ENCODE results near the gene RASGEF1B. TPM values are rescaled to one million over a fixed set of nuclear protein-coding genes. Genes with fewer than 3 reads are reported as not detected.

The RASGEF1B gene
- total RNA-seq, 8 experiments from 2014 or later = 2.1 to 65.9 (median 44.3) TPM

DNA sequence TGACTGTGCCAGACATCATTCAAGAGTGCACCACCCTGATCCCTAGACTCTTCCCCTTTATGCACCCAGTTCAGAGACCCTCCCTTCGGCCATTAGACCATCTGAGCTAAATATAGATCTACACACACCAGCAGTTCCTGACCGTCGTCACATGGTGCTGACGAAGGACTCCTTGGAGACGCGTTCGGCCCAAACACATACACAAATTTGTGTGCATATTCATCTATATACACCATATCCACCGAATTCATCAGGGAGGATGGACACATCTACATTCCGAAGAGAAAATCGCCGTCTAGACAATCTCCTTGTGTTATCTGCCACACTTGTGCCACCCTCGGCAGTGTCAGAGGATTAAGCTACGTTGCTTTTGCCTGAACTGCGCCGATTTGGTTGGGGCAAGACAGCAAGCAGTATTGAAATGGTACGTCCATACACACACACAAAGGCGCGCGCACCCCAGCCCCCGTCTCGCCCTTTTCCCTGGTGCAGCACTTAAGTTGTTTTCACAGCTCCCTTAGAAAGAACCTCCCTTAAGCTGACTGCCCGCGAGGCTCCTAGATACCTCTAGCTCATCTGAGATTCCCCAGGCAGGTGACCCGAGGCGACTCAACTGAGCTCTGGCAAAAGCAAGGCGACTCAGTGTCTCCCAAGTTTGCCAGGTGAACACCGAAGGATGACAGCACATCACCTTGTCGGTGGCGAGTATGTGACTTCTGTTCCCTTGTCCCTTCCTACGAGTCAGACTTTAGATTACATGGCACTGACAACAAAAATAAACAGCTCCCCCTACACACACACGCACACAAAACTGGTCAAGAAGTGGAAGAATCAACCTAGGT lies 1.0 kb downstream of the RASGEF1B start:
- 0 to 52% (median 0%) methylated on average over 1 to 20 of the region's 31 CpGs; no CpG with 5 or more reads in 2 of the 10 experiments for WGBS, 10 experiments
- in situ Hi-C loops (cut with MboI; ENCODE audit: low pct_unique_long_range_greater_than_20kb in 2 of 9, low sequenced_read_pairs in 9 of 9, unreplicated experiment in 9 of 9) = loop anchor here in 7 of 9 experiments (10.0 to 25.0 kb wide), 5 partner anchors 367 to 792 kb away; no protein-coding TSS in a partner anchor
- Histone ChIP-seq H3K27ac (peak overlapping the region in 1 of 2 donors; percentile 42), H3K4me1 (replicated peaks in 1 of 2) (peaks cover 16 to 18% of the 10 kb centered on the region in 2 donors), H3K4me3 (peak overlapping the region; percentile 60 to 83 (median 72))
- ATAC-seq (replicated peaks in 6 of 8) = peak; percentile 46 to 64 (median 60)

- no peak for ATAC-seq (replicated peaks in 6 of 8)
- 34 to 100% (median 57%) methylated on average over 2 to 7 of the region's 7 CpGs for WGBS, 10 experiments
- H3K4me3 ChIP-seq = peak overlapping the region; percentile 60 to 83 (median 72)
- H3K4me1 ChIP-seq (replicated peaks in 1 of 2) = peaks cover 20 to 25% of the 10 kb centered on the region in 2 donors
- in situ Hi-C loops (cut with MboI; ENCODE audit: low pct_unique_long_range_greater_than_20kb in 2 of 9, low sequenced_read_pairs in 9 of 9, unreplicated experiment in 9 of 9) = loop anchor here (10.0 to 25.0 kb wide), 7 partner anchors 365 to 792 kb away; no protein-coding TSS in a partner anchor
- H3K27ac ChIP-seq = peak overlapping the region in 1 of 2 donors; percentile 42
These were observed 1.8 kb downstream of the RASGEF1B start for GRCh38 chr4:81469781-81470455.

GRCh38 chr4:81468678-81469077 lies 3.0 kb downstream of the RASGEF1B start:
- no peak overlapping the region for H3K27ac ChIP-seq
- in situ Hi-C loops (cut with MboI; ENCODE audit: low pct_unique_long_range_greater_than_20kb in 2 of 9, low sequenced_read_pairs in 9 of 9, unreplicated experiment in 9 of 9) = loop anchor here (10.0 to 25.0 kb wide), 7 partner anchors 366 to 794 kb away; no protein-coding TSS in a partner anchor
- H3K4me3 ChIP-seq = peak overlapping the region in 3 of 5 donors; percentile 3 to 19 (median 11)
- WGBS, 10 experiments = 33 to 100% (median 59%) methylated on average over 1 to 2 of the region's 2 CpGs; no CpG with 5 or more reads in 2 of the 10 experiments
- H3K4me1 ChIP-seq (replicated peaks in 1 of 2) = peaks cover 20 to 27% of the 10 kb centered on the region in 2 donors
- ATAC-seq (replicated peaks in 6 of 8) = no peak

- ATAC-seq (replicated peaks in 6 of 8) = no peak
- Histone ChIP-seq H3K4me3 (no peak overlapping the region), H3K27ac (no peak overlapping the region), H3K4me1 (replicated peaks in 1 of 2) (peaks cover 20 to 27% of the 10 kb centered on the region in 2 donors)
- WGBS, 10 experiments = 0 to 20% (median 0%) methylated on average over 1 of the region's 1 CpG; no CpG with 5 or more reads in 1 of the 10 experiments
- in situ Hi-C loops (cut with MboI; ENCODE audit: low pct_unique_long_range_greater_than_20kb in 2 of 9, low sequenced_read_pairs in 9 of 9, unreplicated experiment in 9 of 9) = loop anchor here (10.0 to 25.0 kb wide), 7 partner anchors 367 to 795 kb away; no protein-coding TSS in a partner anchor
These were observed 4.1 kb downstream of the RASGEF1B start for GRCh38 chr4:81467672-81467964.

DNA sequence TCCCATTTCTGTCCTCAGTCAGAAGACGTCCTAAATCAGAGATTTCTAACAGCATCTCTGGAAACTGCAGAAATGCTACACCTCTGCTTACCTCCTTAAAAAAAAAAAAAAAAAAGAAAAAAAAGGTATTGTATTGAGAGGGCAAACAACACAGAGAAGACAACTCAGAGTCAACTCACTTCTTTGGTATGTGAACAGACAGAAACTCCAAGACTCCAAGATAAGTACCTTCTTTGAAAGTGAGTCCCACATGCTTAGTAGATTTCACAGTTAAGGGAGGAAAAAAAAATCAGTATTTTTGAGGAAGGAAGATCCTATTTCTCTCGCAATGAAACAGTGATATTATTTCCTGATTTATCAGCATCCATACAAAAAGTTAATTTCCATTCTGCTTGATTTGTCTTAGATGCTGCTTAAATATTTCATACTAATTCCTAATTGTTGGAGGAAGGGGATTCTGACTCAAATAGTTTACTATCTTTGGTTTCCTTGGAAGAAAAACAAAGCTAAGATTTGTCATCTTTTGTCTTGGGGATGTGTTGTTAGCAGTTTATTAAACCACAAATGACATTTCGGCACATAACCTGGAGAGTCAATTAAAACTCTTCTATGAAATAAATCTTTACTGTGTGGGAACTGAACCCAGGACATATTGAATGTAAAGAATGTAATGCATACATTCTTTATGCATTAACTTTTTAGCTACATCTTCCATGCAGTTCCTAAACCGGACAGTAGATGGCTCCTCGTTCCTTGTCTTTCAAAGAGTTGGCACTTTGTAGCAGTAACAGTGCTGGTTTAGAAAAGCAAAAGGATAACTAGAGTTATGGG lies 4.7 kb downstream of the RASGEF1B start:
- in situ Hi-C loops (cut with MboI; ENCODE audit: low pct_unique_long_range_greater_than_20kb in 2 of 9, low sequenced_read_pairs in 9 of 9, unreplicated experiment in 9 of 9) = loop anchor here (10.0 to 25.0 kb wide), 7 partner anchors 368 to 795 kb away; no protein-coding TSS in a partner anchor
- Histone ChIP-seq H3K4me1 (replicated peaks in 1 of 2) (peaks cover 16 to 25% of the 10 kb centered on the region in 2 donors), H3K4me3 (no peak overlapping the region), H3K27ac (no peak overlapping the region)
- WGBS, 10 experiments = 0 to 40% (median 34%) methylated on average over 1 to 5 of the region's 5 CpGs
- ATAC-seq (replicated peaks in 6 of 8) = no peak

DNA sequence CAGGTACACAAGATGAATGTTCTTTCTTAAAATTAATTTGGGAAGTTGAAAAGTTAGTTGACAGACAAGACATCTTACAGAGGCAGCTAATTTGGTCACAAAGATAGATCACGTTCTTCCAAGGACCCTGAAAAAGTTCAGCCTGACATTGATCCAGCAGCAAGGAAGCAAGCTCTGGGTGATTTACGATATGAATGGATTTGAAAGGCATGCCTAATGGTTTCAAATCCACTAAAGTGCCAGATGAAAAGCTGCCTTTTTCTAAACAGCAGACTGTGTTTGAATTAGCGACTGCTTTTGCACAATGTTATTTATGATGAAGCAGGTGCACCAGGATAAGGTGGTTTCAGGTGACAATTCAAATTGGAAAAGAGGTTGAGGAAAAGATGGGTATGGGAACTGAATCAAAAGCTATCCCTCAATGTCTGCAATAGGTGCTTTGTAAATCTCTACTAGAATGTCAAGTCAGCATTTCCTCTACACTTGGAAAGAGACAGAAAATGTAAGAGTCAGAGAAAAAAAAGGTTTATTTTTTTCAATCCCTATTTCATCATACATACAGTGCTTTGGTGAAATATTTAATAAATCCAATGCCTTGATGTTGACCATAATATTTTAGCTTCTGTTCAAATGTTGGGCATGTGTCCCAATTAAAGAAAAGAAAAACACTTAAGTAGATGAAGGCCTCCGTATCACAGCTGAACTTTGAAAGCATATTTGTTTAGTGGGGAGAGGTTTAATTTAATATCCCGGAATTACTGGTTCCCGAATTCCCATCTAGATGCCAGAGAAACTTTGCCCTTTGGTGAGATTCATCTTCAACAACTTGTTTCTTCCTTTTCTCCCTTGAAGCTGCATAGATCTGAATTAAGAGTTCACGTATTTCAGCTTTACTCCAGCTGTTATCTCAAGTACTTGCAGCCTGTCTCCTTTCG lies 6.0 kb downstream of the RASGEF1B start:
- Histone ChIP-seq H3K4me1 (replicated peaks in 1 of 2) (peaks cover 20 to 27% of the 10 kb centered on the region in 2 donors), H3K27ac (no peak overlapping the region), H3K4me3 (no peak overlapping the region)
- no peak for ATAC-seq (replicated peaks in 6 of 8)
- 44 to 92% (median 68%) methylated on average over 2 to 8 of the region's 8 CpGs; no CpG with 5 or more reads in 1 of the 10 experiments for whole genome bisulfite sequencing, 10 experiments
- in situ Hi-C loops (cut with MboI; ENCODE audit: low pct_unique_long_range_greater_than_20kb in 2 of 9, low sequenced_read_pairs in 9 of 9, unreplicated experiment in 9 of 9) = loop anchor here (10.0 to 25.0 kb wide), 7 partner anchors 369 to 797 kb away; no protein-coding TSS in a partner anchor

- in situ Hi-C loops (cut with MboI; ENCODE audit: low pct_unique_long_range_greater_than_20kb in 2 of 9, low sequenced_read_pairs in 9 of 9, unreplicated experiment in 9 of 9) = loop anchor here (10.0 to 25.0 kb wide), 7 partner anchors 374 to 801 kb away; no protein-coding TSS in a partner anchor
- Histone ChIP-seq H3K4me1 (replicated peaks in 1 of 2) (peaks cover 27 to 35% of the 10 kb centered on the region in 2 donors), H3K4me3 (no peak overlapping the region), H3K27ac (no peak overlapping the region)
- peak in 4 of 8 experiments; percentile 7 to 17 (median 12) for ATAC-seq (replicated peaks in 6 of 8)
- WGBS, 10 experiments = 20 to 100% (median 85%) methylated on average over 1 to 3 of the region's 3 CpGs; no CpG with 5 or more reads in 1 of the 10 experiments
These were observed 10.9 kb downstream of the RASGEF1B start for GRCh38 chr4:81460834-81461233.

- H3K4me3 ChIP-seq = no peak overlapping the region
- WGBS, 10 experiments = 0 to 83% (median 36%) methylated on average over 1 to 5 of the region's 5 CpGs; no CpG with 5 or more reads in 1 of the 10 experiments
- H3K4me1 ChIP-seq (replicated peaks in 1 of 2) = peaks cover 23 to 29% of the 10 kb centered on the region in 2 donors
- H3K27ac ChIP-seq = no peak overlapping the region
- peak; percentile 35 to 91 (median 66) for ATAC-seq (replicated peaks in 6 of 8)
- in situ Hi-C loops (cut with MboI; ENCODE audit: low pct_unique_long_range_greater_than_20kb in 2 of 9, low sequenced_read_pairs in 9 of 9, unreplicated experiment in 9 of 9) = loop anchor here (10.0 to 25.0 kb wide), 7 partner anchors 375 to 802 kb away; no protein-coding TSS in a partner anchor
These were observed 11.5 kb downstream of the RASGEF1B start for GRCh38 chr4:81460191-81460701.

DNA sequence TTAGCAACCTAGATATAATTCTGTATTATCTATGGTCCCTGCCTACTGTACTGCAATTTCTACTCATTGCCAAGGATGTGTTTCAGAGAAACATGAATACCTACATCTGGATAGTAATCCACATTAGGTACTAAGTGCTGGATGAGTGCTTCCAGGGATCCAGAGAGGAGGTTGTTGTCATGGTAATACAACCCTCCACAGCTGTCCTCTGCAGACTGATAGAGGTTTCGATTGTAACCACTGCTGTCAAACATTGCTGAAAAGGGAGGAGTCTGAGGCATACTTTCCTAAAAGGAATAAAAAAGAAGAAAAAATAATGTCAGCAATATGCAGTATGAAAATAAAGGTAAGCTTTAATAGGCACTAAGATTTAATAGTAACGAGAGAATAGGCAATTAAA lies 12.5 kb downstream of the RASGEF1B start:
- Histone ChIP-seq H3K4me3 (no peak overlapping the region), H3K27ac (no peak overlapping the region), H3K4me1 (replicated peaks in 1 of 2) (peaks cover 23 to 24% of the 10 kb centered on the region in 2 donors)
- ATAC-seq (replicated peaks in 6 of 8) = peak in 4 of 8 experiments; percentile 25 to 47 (median 42)
- in situ Hi-C loops (cut with MboI; ENCODE audit: low pct_unique_long_range_greater_than_20kb in 2 of 9, low sequenced_read_pairs in 9 of 9, unreplicated experiment in 9 of 9) = loop anchor here in 7 of 9 experiments (25.0 kb wide), 4 partner anchors 378 to 803 kb away; no protein-coding TSS in a partner anchor
- 29 to 92% (median 58%) methylated on average over 1 to 2 of the region's 2 CpGs; no CpG with 5 or more reads in 2 of the 10 experiments for WGBS, 10 experiments

DNA sequence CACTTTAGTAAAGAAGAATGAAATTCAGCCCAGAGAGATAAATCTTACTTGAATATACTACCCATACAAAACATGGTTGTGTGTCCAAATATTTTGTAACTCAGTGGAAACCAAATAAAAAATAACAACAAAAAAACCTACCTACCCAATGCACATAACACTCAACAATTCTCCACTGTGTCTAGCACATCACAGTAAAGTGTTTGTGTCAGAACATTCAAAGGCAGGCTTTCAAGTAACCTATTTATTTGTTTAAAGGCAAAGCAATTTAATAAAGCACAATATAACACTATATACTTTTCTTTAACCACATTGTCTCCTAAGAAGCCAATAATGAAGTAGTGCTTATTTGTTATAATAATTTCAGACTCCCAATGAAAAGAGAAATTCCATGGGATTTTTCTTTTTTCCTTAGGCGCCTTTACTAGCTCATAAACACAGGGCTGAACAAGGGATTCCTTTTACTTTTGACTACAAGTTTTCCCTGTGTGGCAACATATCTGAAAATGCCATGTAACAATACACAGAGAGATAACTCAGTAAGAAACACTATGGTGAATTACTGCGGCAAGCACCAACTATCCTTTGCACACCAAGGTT lies 13.7 kb downstream of the RASGEF1B start:
- Histone ChIP-seq H3K27ac (no peak overlapping the region), H3K4me3 (no peak overlapping the region), H3K4me1 (replicated peaks in 1 of 2) (peaks cover 23 to 24% of the 10 kb centered on the region in 2 donors)
- in situ Hi-C loops (cut with MboI; ENCODE audit: low pct_unique_long_range_greater_than_20kb in 2 of 9, low sequenced_read_pairs in 9 of 9, unreplicated experiment in 9 of 9) = loop anchor here in 7 of 9 experiments (25.0 kb wide), 4 partner anchors 379 to 804 kb away; no protein-coding TSS in a partner anchor
- no peak for ATAC-seq (replicated peaks in 6 of 8)
- WGBS, 10 experiments = 60 to 100% (median 93%) methylated on average over 1 to 2 of the region's 2 CpGs; no CpG with 5 or more reads in 2 of the 10 experiments
